ENCODE results near the gene ALDH16A1. TPM values are rescaled to one million over a fixed set of nuclear protein-coding genes. Genes with fewer than 3 reads are reported as not detected.

ALDH16A1 gene
- total and polyA plus RNA-seq, 10 of the 15 experiments (the other 5 are each of a cell fraction or from before 2014, with no cell fraction given), result 1.7 to 49.3 (median 18.1) TPM

- TF ChIP-seq, protein P1, sequence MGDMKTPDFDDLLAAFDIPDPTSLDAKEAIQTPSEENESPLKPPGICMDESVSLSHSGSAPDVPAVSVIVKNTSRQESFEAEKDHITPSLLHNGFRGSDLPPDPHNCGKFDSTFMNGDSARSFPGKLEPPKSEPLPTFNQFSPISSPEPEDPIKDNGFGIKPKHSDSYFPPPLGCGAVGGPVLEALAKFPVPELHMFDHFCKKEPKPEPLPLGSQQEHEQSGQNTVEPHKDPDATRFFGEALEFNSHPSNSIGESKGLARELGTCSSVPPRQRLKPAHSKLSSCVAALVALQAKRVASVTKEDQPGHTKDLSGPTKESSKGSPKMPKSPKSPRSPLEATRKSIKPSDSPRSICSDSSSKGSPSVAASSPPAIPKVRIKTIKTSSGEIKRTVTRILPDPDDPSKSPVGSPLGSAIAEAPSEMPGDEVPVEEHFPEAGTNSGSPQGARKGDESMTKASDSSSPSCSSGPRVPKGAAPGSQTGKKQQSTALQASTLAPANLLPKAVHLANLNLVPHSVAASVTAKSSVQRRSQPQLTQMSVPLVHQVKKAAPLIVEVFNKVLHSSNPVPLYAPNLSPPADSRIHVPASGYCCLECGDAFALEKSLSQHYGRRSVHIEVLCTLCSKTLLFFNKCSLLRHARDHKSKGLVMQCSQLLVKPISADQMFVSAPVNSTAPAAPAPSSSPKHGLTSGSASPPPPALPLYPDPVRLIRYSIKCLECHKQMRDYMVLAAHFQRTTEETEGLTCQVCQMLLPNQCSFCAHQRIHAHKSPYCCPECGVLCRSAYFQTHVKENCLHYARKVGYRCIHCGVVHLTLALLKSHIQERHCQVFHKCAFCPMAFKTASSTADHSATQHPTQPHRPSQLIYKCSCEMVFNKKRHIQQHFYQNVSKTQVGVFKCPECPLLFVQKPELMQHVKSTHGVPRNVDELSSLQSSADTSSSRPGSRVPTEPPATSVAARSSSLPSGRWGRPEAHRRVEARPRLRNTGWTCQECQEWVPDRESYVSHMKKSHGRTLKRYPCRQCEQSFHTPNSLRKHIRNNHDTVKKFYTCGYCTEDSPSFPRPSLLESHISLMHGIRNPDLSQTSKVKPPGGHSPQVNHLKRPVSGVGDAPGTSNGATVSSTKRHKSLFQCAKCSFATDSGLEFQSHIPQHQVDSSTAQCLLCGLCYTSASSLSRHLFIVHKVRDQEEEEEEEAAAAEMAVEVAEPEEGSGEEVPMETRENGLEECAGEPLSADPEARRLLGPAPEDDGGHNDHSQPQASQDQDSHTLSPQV (IDR thresholded peaks at IDR 0.05), result peak; percentile 100
- TF ChIP-seq YBX1 (IDR thresholded peaks at IDR 0.05) (no peak), JUNB (IDR thresholded peaks at IDR 0.05) (no peak), SIX5 (IDR thresholded peaks at IDR 0.05; ENCODE audit: low read depth, low read length, severe bottlenecking) (peak; percentile 71), TCF7 (IDR thresholded peaks at IDR 0.05; ENCODE audit: borderline replicate concordance) (no peak), BHLHE40 (IDR thresholded peaks at IDR 0.05; ENCODE audit: borderline replicate concordance in 1 of 2, low read depth in 2 of 2, low read length in 1 of 2) (peak in 1 of 2 experiments; percentile 41; a peak in 2 of 4 replicates), NFIC (IDR thresholded peaks at IDR 0.05; ENCODE audit: low read depth, low read length) (no peak), ZNF274 (IDR thresholded peaks at IDR 0.05; ENCODE audit: insufficient read depth, insufficient read length) (no peak), YY1 (IDR thresholded peaks at IDR 0.05; ENCODE audit: low read depth, low read length) (0 out of 2 replicates have a peak, but pooled peaks have one; percentile 24), NR2C2 (IDR thresholded peaks at IDR 0.05; ENCODE audit: borderline replicate concordance, control insufficient read depth, insufficient read length, low read depth) (no peak), KDM1A (IDR thresholded peaks at IDR 0.05; ENCODE audit: borderline replicate concordance) (no peak), RFX5 (IDR thresholded peaks at IDR 0.05; ENCODE audit: low read depth, low read length) (no peak), RELB (IDR thresholded peaks at IDR 0.05; ENCODE audit: low read depth) (peak; percentile 50; the same call in 1 of the 2 replicates), SPI1 (IDR thresholded peaks at IDR 0.05; ENCODE audit: borderline replicate concordance, insufficient read depth, low read depth, low read length) (peak; percentile 61; the same call in 1 of the 2 replicates), CUX1 (IDR thresholded peaks at IDR 0.05; ENCODE audit: insufficient replicate concordance, low read depth, low read length) (peak; percentile 41)
- TF ChIP-seq, protein P2, sequence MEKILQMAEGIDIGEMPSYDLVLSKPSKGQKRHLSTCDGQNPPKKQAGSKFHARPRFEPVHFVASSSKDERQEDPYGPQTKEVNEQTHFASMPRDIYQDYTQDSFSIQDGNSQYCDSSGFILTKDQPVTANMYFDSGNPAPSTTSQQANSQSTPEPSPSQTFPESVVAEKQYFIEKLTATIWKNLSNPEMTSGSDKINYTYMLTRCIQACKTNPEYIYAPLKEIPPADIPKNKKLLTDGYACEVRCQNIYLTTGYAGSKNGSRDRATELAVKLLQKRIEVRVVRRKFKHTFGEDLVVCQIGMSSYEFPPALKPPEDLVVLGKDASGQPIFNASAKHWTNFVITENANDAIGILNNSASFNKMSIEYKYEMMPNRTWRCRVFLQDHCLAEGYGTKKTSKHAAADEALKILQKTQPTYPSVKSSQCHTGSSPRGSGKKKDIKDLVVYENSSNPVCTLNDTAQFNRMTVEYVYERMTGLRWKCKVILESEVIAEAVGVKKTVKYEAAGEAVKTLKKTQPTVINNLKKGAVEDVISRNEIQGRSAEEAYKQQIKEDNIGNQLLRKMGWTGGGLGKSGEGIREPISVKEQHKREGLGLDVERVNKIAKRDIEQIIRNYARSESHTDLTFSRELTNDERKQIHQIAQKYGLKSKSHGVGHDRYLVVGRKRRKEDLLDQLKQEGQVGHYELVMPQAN (conservative IDR thresholded peaks at IDR 0.05), result peak; percentile 67
These were observed 1.4 kb upstream of the ALDH16A1 start, which contains the start of gene PIH1D1 (continued) for GRCh38 chr19:49451430-49452181.

Data from GM12878 (cell line).